Astrocyte (in vitro differentiated cells and primary cell): Measurements from ENCODE around the gene SLC6A19. TPM values are rescaled to one million over a fixed set of nuclear protein-coding genes. Genes with fewer than 3 reads are reported as not detected.

ENCODE experiments used
- DNase-seq: peaks from one replicate; pipeline ENCODE4 v3.0.0-alpha.2; 2010; ENCODE audit warnings: low read depth
- FAIRE-seq: peaks from 2 replicates; lab custom pipeline; 2011; peaks lifted over from hg19 to GRCh38; lab: Jason Lieb, UNC
- H2AFZ ChIP-seq: 2 replicates; pipeline ENCODE4 v1.6.0; 2012; ENCODE audit warnings: low read depth, low read length, inconsistent platforms
- H3K27ac ChIP-seq: 2 replicates; pipeline ENCODE4 v1.5.1; 2011; ENCODE audit warnings: low read depth, low read length, inconsistent platforms
- H3K27me3 ChIP-seq: 2 replicates; pipeline ENCODE4 v1.6.0; 2011; ENCODE audit warnings: low read length, inconsistent platforms; ENCODE audit not compliant: insufficient read depth
- H3K36me3 ChIP-seq: 2 replicates; pipeline ENCODE4 v1.5.1; 2011; ENCODE audit warnings: low read length, inconsistent platforms; ENCODE audit not compliant: insufficient read depth
- H3K4me1 ChIP-seq: 2 replicates; pipeline ENCODE4 v1.5.1; 2011; ENCODE audit warnings: low read length, inconsistent platforms; ENCODE audit not compliant: insufficient read depth
- H3K4me2 ChIP-seq: 2 replicates; pipeline ENCODE4 v1.6.0; 2012; ENCODE audit warnings: low read length, inconsistent platforms
- H3K4me3 ChIP-seq: 2 replicates; pipeline ENCODE4 v1.5.1; 2011; ENCODE audit warnings: low read depth, mild to moderate bottlenecking, low read length, inconsistent platforms; ENCODE audit not compliant: insufficient read depth
- H3K79me2 ChIP-seq: 2 replicates; pipeline ENCODE4 v1.6.0; 2012; ENCODE audit warnings: mild to moderate bottlenecking, low read length, inconsistent platforms; ENCODE audit not compliant: insufficient read depth
- H3K9ac ChIP-seq: 2 replicates; pipeline ENCODE4 v1.6.0; 2012; ENCODE audit warnings: mild to moderate bottlenecking, low read length, inconsistent platforms
- H3K9me3 ChIP-seq: 2 replicates; pipeline ENCODE4 v1.5.1; 2012; ENCODE audit warnings: low read depth, mild to moderate bottlenecking, low read length, inconsistent platforms; ENCODE audit not compliant: insufficient read depth
- H4K20me1 ChIP-seq: 2 replicates; pipeline ENCODE4 v1.6.0; 2012; ENCODE audit warnings: low read length, inconsistent platforms; ENCODE audit not compliant: insufficient read depth
- H3K27ac Mint-ChIP-seq: one replicate; pipeline ENCODE4 v1.8.0; 2021; ENCODE audit warnings: mild to moderate bottlenecking, mixed read lengths; ENCODE audit not compliant: unreplicated experiment
- H3K27me3 Mint-ChIP-seq: one replicate; pipeline ENCODE4 v1.8.0; 2021; ENCODE audit warnings: low read depth, mixed read lengths; ENCODE audit not compliant: unreplicated experiment
- H3K36me3 Mint-ChIP-seq: one replicate; pipeline ENCODE4 v1.8.0; 2021; ENCODE audit warnings: low read depth, mixed read lengths; ENCODE audit not compliant: unreplicated experiment
- H3K4me1 Mint-ChIP-seq: one replicate; pipeline ENCODE4 v1.8.0; 2021; ENCODE audit warnings: low read depth, mixed read lengths; ENCODE audit not compliant: unreplicated experiment
- H3K4me3 Mint-ChIP-seq: one replicate; pipeline ENCODE4 v1.8.0; 2021; ENCODE audit warnings: mild to moderate bottlenecking, moderate library complexity, mixed read lengths; ENCODE audit not compliant: unreplicated experiment
- H3K9me3 Mint-ChIP-seq: one replicate; pipeline ENCODE4 v1.8.0; 2021; ENCODE audit warnings: mild to moderate bottlenecking, mixed read lengths; ENCODE audit not compliant: unreplicated experiment
- CTCF ChIP-seq: IDR thresholded peaks from 2 replicates; pipeline ENCODE4 v1.5.1; 2011; ENCODE audit warnings: low read depth, mild to moderate bottlenecking, inconsistent platforms, low read length, moderate library complexity; ENCODE audit not compliant: insufficient read depth
- EZH2 ChIP-seq: IDR thresholded peaks from 2 replicates; pipeline ENCODE4 v1.6.1; 2012; ENCODE audit warnings: mild to moderate bottlenecking, low read length, inconsistent platforms; ENCODE audit not compliant: insufficient read depth
- total RNA-seq: library from RNA; stranded (reverse); gene quantifications from 2 replicates; pipeline ENCODE4 v1.2.1, GENCODE V29; 2021

Gene SLC6A19
- total RNA-seq, 1 donor from 2014 or later: not detected

GRCh38 chr5:1167361-1167727, 34.1 kb upstream of the SLC6A19 start:
- Mint-ChIP-seq H3K4me3 (no peak overlapping the region), H3K9me3 (no peaks in the 10 kb centered on the region), H3K36me3 (no peaks in the 10 kb centered on the region), H3K4me1 (peaks cover 3% of the 10 kb centered on the region), H3K27ac (no peak overlapping the region), H3K27me3 (peaks cover 26% of the 10 kb centered on the region)
- Histone ChIP-seq H3K27me3 (peaks cover 5% of the 10 kb centered on the region), H4K20me1 (no peaks in the 10 kb centered on the region), H2AFZ (no peak overlapping the region), H3K36me3 (no peaks in the 10 kb centered on the region), H3K79me2 (no peaks in the 10 kb centered on the region), H3K9me3 (no peaks in the 10 kb centered on the region), H3K4me3 (no peak overlapping the region), H3K9ac (no peak overlapping the region), H3K27ac (no peak overlapping the region), H3K4me1 (no peaks in the 10 kb centered on the region), H3K4me2 (no peak overlapping the region)
- FAIRE-seq: no peak
- no peak for DNase-seq
- TF ChIP-seq CTCF (no peak), EZH2 (no peak)

- no peak overlapping the region for H3K4me3 ChIP-seq
- H3K4me2 ChIP-seq: peak overlapping the region; percentile 44
- Mint-ChIP-seq H3K4me3 (peak overlapping the region; percentile 73), H3K27ac (no peak overlapping the region), H3K36me3 (no peaks in the 10 kb centered on the region), H3K9me3 (no peaks in the 10 kb centered on the region), H3K27me3 (peaks cover 24% of the 10 kb centered on the region), H3K4me1 (peaks cover 3% of the 10 kb centered on the region)
- FAIRE-seq: no peak
- H3K27me3 ChIP-seq: peaks cover 5% of the 10 kb centered on the region
- no peak overlapping the region for H2AFZ ChIP-seq
- no peaks in the 10 kb centered on the region for H3K9me3 ChIP-seq
- H3K36me3 ChIP-seq: no peaks in the 10 kb centered on the region
- H3K9ac ChIP-seq: no peak overlapping the region
- no peak overlapping the region for H3K27ac ChIP-seq
- H3K79me2 ChIP-seq: no peaks in the 10 kb centered on the region
- H4K20me1 ChIP-seq: no peaks in the 10 kb centered on the region
- TF ChIP-seq EZH2 (no peak), CTCF (peak; percentile 52)
- peak; percentile 12 for DNase-seq
- H3K4me1 ChIP-seq: no peaks in the 10 kb centered on the region
These were observed 33.4 kb upstream of the SLC6A19 start for GRCh38 chr5:1167728-1168709.

GRCh38 chr5:1168796-1169195, 32.6 kb upstream of the SLC6A19 start:
- Mint-ChIP-seq H3K36me3 (no peaks in the 10 kb centered on the region), H3K27ac (no peak overlapping the region)
- no peak for FAIRE-seq

More at GRCh38 chr5:1168796-1169195, 32.6 kb upstream of the SLC6A19 start:
- no peaks in the 10 kb centered on the region for H3K4me1 ChIP-seq
- no peak overlapping the region for H3K4me3 ChIP-seq
- peaks cover 3% of the 10 kb centered on the region for H3K4me1 Mint-ChIP-seq
- TF ChIP-seq EZH2 (no peak), CTCF (no peak)
- no peaks in the 10 kb centered on the region for H3K36me3 ChIP-seq
- no peak for DNase-seq
- no peak overlapping the region for H3K4me2 ChIP-seq
- H3K27ac ChIP-seq: no peak overlapping the region
- no peak overlapping the region for H2AFZ ChIP-seq
- no peaks in the 10 kb centered on the region for H3K9me3 ChIP-seq
- no peak overlapping the region for H3K9ac ChIP-seq
- H3K4me3 Mint-ChIP-seq: no peak overlapping the region
- no peaks in the 10 kb centered on the region for H3K79me2 ChIP-seq
- H3K27me3 Mint-ChIP-seq: peaks cover 24% of the 10 kb centered on the region
- no peaks in the 10 kb centered on the region for H4K20me1 ChIP-seq
- H3K9me3 Mint-ChIP-seq: no peaks in the 10 kb centered on the region
- H3K27me3 ChIP-seq: peaks cover 5% of the 10 kb centered on the region
